Osteoblast (primary cell): ENCODE data around the gene C5orf24. TPM values are rescaled to one million over a fixed set of nuclear protein-coding genes. Genes with fewer than 3 reads are reported as not detected.

ENCODE experiments used
- DNase-seq: peaks from one replicate; pipeline ENCODE4 v3.0.0; 2011; ENCODE audit warnings: low spot score, mixed read lengths; ENCODE audit not compliant: insufficient read length; ENCODE audit errors: missing footprints
- H2AFZ ChIP-seq: 2 replicates; pipeline ENCODE4 v1.6.0; 2011; ENCODE audit warnings: mild to moderate bottlenecking, low read length
- H3K27ac ChIP-seq: 2 replicates; pipeline ENCODE4 v1.5.1; 2011; ENCODE audit warnings: mild to moderate bottlenecking, low read depth, low read length, moderate library complexity
- H3K27me3 ChIP-seq: 2 replicates; pipeline ENCODE4 v1.6.0; 2012; ENCODE audit warnings: mild to moderate bottlenecking, control low read depth, inconsistent platforms, low read length, moderate library complexity; ENCODE audit not compliant: insufficient read depth
- H3K36me3 ChIP-seq: 2 replicates; pipeline ENCODE4 v1.5.1; 2011; ENCODE audit warnings: mild to moderate bottlenecking, low read length, control low read depth, moderate library complexity; ENCODE audit not compliant: insufficient read depth
- H3K4me1 ChIP-seq: 2 replicates; pipeline ENCODE4 v1.5.1; 2011; ENCODE audit warnings: mild to moderate bottlenecking, low read length, control low read depth, moderate library complexity; ENCODE audit not compliant: insufficient read depth
- H3K4me2 ChIP-seq: 2 replicates; pipeline ENCODE4 v1.6.0; 2011; ENCODE audit warnings: mild to moderate bottlenecking, low read length; ENCODE audit not compliant: insufficient read depth
- H3K4me3 ChIP-seq: fragments of 200-600 bp; sonication (generic); 3 replicates; pipeline ENCODE4 v1.5.1; 2012; ENCODE audit warnings: mild to moderate bottlenecking, low read length, inconsistent platforms; ENCODE audit not compliant: insufficient read depth
- H3K79me2 ChIP-seq: 2 replicates; pipeline ENCODE4 v1.6.0; 2012; ENCODE audit warnings: mild to moderate bottlenecking, low read length, control low read depth, inconsistent platforms; ENCODE audit not compliant: insufficient read depth
- H3K9me3 ChIP-seq: 2 replicates; pipeline ENCODE4 v1.5.1; 2011; ENCODE audit warnings: low read depth, low read length, control low read depth
- H4K20me1 ChIP-seq: 2 replicates; pipeline ENCODE4 v1.6.0; 2012; ENCODE audit warnings: mild to moderate bottlenecking, low read length, control low read depth; ENCODE audit not compliant: insufficient read depth
- CTCF ChIP-seq: IDR thresholded peaks from 2 replicates; pipeline ENCODE4 v1.5.1; 2011; ENCODE audit warnings: mild to moderate bottlenecking, low read depth, low read length, moderate library complexity; ENCODE audit errors: extremely low read depth
- total RNA-seq: library from RNA; depleted of rRNA; stranded (reverse); fragments of >200 nt; gene quantifications from 2 replicates; pipeline ENCODE4 v1.2.3, GENCODE V29; 2012

Gene C5orf24
- total RNA-seq, 1 donor = 46.3 TPM

GRCh38 chr5:134813827-134814226 lies 31.9 kb upstream of the C5orf24 start:
- H4K20me1 ChIP-seq = no peaks in the 10 kb centered on the region
- no peaks in the 10 kb centered on the region for H3K9me3 ChIP-seq
- no peak for TF ChIP-seq CTCF
- no peak overlapping the region for H3K4me3 ChIP-seq
- H3K27me3 ChIP-seq = no peaks in the 10 kb centered on the region
- no peak for DNase-seq
- H3K4me1 ChIP-seq = no peaks in the 10 kb centered on the region
- H2AFZ ChIP-seq = no peak overlapping the region
- H3K4me2 ChIP-seq = no peak overlapping the region
- no peaks in the 10 kb centered on the region for H3K79me2 ChIP-seq
- peaks cover 49% of the 10 kb centered on the region for H3K36me3 ChIP-seq
- H3K27ac ChIP-seq = no peak overlapping the region

DNA sequence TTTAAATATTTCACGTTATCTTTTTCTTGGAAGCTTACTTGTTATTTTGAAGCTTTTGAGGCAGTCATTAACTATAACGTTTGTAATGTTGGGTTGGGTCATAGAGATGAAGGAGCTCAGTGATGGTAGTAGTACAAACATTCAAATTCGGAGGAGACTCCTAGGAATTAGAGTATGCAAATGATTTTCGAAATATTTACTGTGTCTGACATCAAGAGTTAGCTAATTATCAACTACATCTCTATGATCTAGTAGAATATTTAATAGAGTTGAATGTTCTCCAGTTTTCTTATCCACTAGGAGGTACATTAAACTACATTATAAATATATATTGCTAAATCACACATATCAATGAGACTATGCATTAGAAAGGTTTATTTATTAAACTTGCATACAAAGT lies 28.8 kb upstream of the C5orf24 start:
- no peak overlapping the region for H2AFZ ChIP-seq
- no peak for DNase-seq
- no peak overlapping the region for H3K27ac ChIP-seq
- no peaks in the 10 kb centered on the region for H3K79me2 ChIP-seq
- peaks cover 60% of the 10 kb centered on the region for H3K36me3 ChIP-seq
- no peaks in the 10 kb centered on the region for H3K4me1 ChIP-seq
- no peaks in the 10 kb centered on the region for H4K20me1 ChIP-seq
- no peaks in the 10 kb centered on the region for H3K9me3 ChIP-seq
- no peak overlapping the region for H3K4me2 ChIP-seq
- no peak overlapping the region for H3K4me3 ChIP-seq
- no peak for TF ChIP-seq CTCF
- no peaks in the 10 kb centered on the region for H3K27me3 ChIP-seq

- no peak overlapping the region for H2AFZ ChIP-seq
- H3K4me1 ChIP-seq = no peaks in the 10 kb centered on the region
- DNase-seq = no peak
- H3K36me3 ChIP-seq = peaks cover 60% of the 10 kb centered on the region
- H3K4me3 ChIP-seq = no peak overlapping the region
- no peaks in the 10 kb centered on the region for H3K27me3 ChIP-seq
- H4K20me1 ChIP-seq = no peaks in the 10 kb centered on the region
- no peak for TF ChIP-seq CTCF
- H3K27ac ChIP-seq = no peak overlapping the region
- H3K79me2 ChIP-seq = no peaks in the 10 kb centered on the region
- H3K4me2 ChIP-seq = no peak overlapping the region
- H3K9me3 ChIP-seq = no peaks in the 10 kb centered on the region
These were observed 27.0 kb upstream of the C5orf24 start for GRCh38 chr5:134818776-134819175.

DNA sequence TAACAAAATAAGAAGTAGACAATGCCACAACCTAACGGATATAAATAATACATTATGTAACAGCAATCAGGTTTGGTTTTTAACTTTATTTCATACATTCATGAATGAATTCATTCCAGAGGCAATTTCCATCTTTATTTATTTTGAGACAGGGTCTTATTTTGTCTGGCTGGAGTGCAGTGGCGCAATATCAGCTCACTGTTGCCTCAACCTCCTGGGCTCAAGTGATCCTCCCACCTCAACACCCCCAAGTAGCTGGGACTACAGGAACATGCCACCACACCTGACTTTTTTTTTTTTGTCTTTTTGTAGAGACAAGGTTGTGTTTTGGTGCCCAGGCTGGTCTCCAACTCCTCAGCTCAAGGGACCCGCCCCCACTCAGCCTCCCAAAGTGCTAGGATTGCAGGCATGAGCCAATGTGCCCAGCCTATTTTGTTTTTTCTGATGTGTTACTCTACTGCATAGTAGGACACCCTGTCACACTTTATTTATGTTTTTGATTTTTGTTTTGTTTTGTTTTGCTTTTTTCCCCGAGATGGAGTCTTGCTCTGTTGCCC lies 26.3 kb upstream of the C5orf24 start:
- Histone ChIP-seq H3K9me3 (no peaks in the 10 kb centered on the region), H4K20me1 (no peaks in the 10 kb centered on the region), H3K4me3 (no peak overlapping the region), H3K27ac (no peak overlapping the region), H2AFZ (no peak overlapping the region), H3K27me3 (no peaks in the 10 kb centered on the region), H3K4me2 (no peak overlapping the region), H3K4me1 (no peaks in the 10 kb centered on the region), H3K36me3 (peaks cover 61% of the 10 kb centered on the region), H3K79me2 (no peaks in the 10 kb centered on the region)
- DNase-seq = no peak
- no peak for TF ChIP-seq CTCF
